Ascending aorta (tissue), 2 donors: Measurements from ENCODE around the gene DAPP1. TPM values are rescaled to one million over a fixed set of nuclear protein-coding genes. Genes with fewer than 3 reads are reported as not detected.

Experiments
- DNase-seq, 2 donors: peaks; one replicate each; pipeline ENCODE4 v3.0.0-alpha.2; 2019; ENCODE audit warnings: low spot score in 2 of 2
- H3K27ac ChIP-seq, 2 donors: fragments of 200-600 bp; sonication (generic); one replicate each; pipeline ENCODE4 v1.5.1; 2016 to 2017; ENCODE audit warnings: mild to moderate bottlenecking in 1 of 2
- H3K27me3 ChIP-seq: fragments of 200-600 bp; sonication (generic); one replicate; pipeline ENCODE4 v1.5.1; 2017
- H3K36me3 ChIP-seq, 2 donors: fragments of 200-600 bp; sonication (generic); one replicate each; pipeline ENCODE4 v1.5.1; 2016
- H3K4me1 ChIP-seq, 2 donors: fragments of 200-600 bp; sonication (generic); one replicate each; pipeline ENCODE4 v1.5.1; 2016 to 2017; ENCODE audit warnings: mild to moderate bottlenecking in 1 of 2
- H3K4me3 ChIP-seq, 2 donors: fragments of 200-600 bp; sonication (generic); one replicate each; pipeline ENCODE4 v1.5.1; 2016 to 2017; ENCODE audit warnings: mild to moderate bottlenecking in 1 of 2
- H3K9me3 ChIP-seq, 2 donors: fragments of 200-600 bp; sonication (generic); one replicate each; pipeline ENCODE4 v1.5.1; 2016
- CTCF ChIP-seq, 3 experiments: fragments of 200-600 bp in 2 of 3; fragments of 450-650 bp in 1 of 3; sonication (generic) in 2 of 3; IDR thresholded peaks; one replicate each; pipeline ENCODE4 v1.5.1; 2016 to 2019; ENCODE audit warnings: antibody characterized with exemption in 3 of 3, mild to moderate bottlenecking in 1 of 3, moderate library complexity in 1 of 3
- intact Hi-C: fragments of 100-400 bp; cut with DNase I; formaldehyde crosslinking; loops from one replicate; pipeline ENCODE4 v1.15.1; 2023
- total RNA-seq: library from RNA; depleted of rRNA; stranded (reverse); fragments of >200 nt; gene quantifications from one replicate; pipeline ENCODE4 v1.1.0, GENCODE V29; 2016

DAPP1 gene
- total RNA-seq, 1 donor from 2014 or later = not detected

- intact Hi-C loops = no loop called here
- no peak for DNase-seq
- Histone ChIP-seq H3K27me3 (no peaks in the 10 kb centered on the region), H3K27ac (no peak overlapping the region), H3K9me3 (no peaks in the 10 kb centered on the region), H3K4me1 (no peaks in the 10 kb centered on the region), H3K4me3 (no peak overlapping the region), H3K36me3 (peaks cover 25 to 36% of the 10 kb centered on the region in 2 donors)
- TF ChIP-seq CTCF (IDR thresholded peaks at IDR 0.05) = no peak
Measured at GRCh38 chr4:99876946-99877345, 60.3 kb downstream of the DAPP1 start.

GRCh38 chr4:99878604-99879003, 62.0 kb downstream of the DAPP1 start:
- no peak for DNase-seq
- H3K27me3 ChIP-seq = no peaks in the 10 kb centered on the region
- no peak for TF ChIP-seq CTCF (IDR thresholded peaks at IDR 0.05)
- H3K4me3 ChIP-seq = no peak overlapping the region
- no peaks in the 10 kb centered on the region for H3K9me3 ChIP-seq
- intact Hi-C loops = no loop called here
- no peak overlapping the region for H3K27ac ChIP-seq
- H3K36me3 ChIP-seq = peaks cover 31 to 52% of the 10 kb centered on the region in 2 donors
- no peaks in the 10 kb centered on the region for H3K4me1 ChIP-seq

- H3K36me3 ChIP-seq = peaks cover 35 to 59% of the 10 kb centered on the region in 2 donors
Measured at GRCh38 chr4:99879458-99879857, 62.8 kb downstream of the DAPP1 start.

GRCh38 chr4:99885063-99885664, 68.5 kb downstream of the DAPP1 start:
- Histone ChIP-seq H3K36me3 (peaks cover 35 to 45% of the 10 kb centered on the region in 2 donors), H3K4me3 (no peak overlapping the region), H3K4me1 (no peaks in the 10 kb centered on the region), H3K9me3 (no peaks in the 10 kb centered on the region), H3K27ac (no peak overlapping the region), H3K27me3 (no peaks in the 10 kb centered on the region)
- peak in 1 of 3 experiments; percentile 50 for TF ChIP-seq CTCF (IDR thresholded peaks at IDR 0.05)
- DNase-seq = no peak
- intact Hi-C loops = loop anchor here (2.0 kb wide), 1 partner anchor 324 kb away; no protein-coding TSS in a partner anchor

More at GRCh38 chr4:99879458-99879857, 62.8 kb downstream of the DAPP1 start:
- no peaks in the 10 kb centered on the region for H3K27me3 ChIP-seq
- no peaks in the 10 kb centered on the region for H3K9me3 ChIP-seq
- no peak for DNase-seq
- no peak for TF ChIP-seq CTCF (IDR thresholded peaks at IDR 0.05)
- no peak overlapping the region for H3K4me3 ChIP-seq
- no peaks in the 10 kb centered on the region for H3K4me1 ChIP-seq
- intact Hi-C loops = no loop called here
- no peak overlapping the region for H3K27ac ChIP-seq

GRCh38 chr4:99885687-99886086, 69.1 kb downstream of the DAPP1 start:
- Histone ChIP-seq H3K9me3 (no peaks in the 10 kb centered on the region), H3K27ac (no peak overlapping the region), H3K36me3 (peaks cover 29 to 40% of the 10 kb centered on the region in 2 donors), H3K4me1 (no peaks in the 10 kb centered on the region), H3K27me3 (no peaks in the 10 kb centered on the region), H3K4me3 (no peak overlapping the region)
- intact Hi-C loops = loop anchor here (2.0 kb wide), 1 partner anchor 325 kb away; no protein-coding TSS in a partner anchor
- no peak for DNase-seq
- no peak for TF ChIP-seq CTCF (IDR thresholded peaks at IDR 0.05)
